Heart left ventricle (tissue), 13 donors: ENCODE data around the gene CCDC107.

Experiments
- POLR2A ChIP-seq, 2 donors: fragments of 450-650 bp; IDR thresholded peaks; one replicate each; pipeline ENCODE4 v1.6.1; 2017; ENCODE audit warnings: antibody characterized with exemption in 2 of 2, mild to moderate bottlenecking in 2 of 2, moderate library complexity in 2 of 2
- TF ChIP-seq, protein P1 (sequence below), 12 donors: fragments of 200-600 bp; sonication (generic) in 4 of 12; IDR thresholded peaks; one replicate each; pipeline versions ENCODE4 v1.5.0 to v1.8.0; 2018 to 2022; ENCODE audit warnings: antibody characterized with exemption in 12 of 12, mild to moderate bottlenecking in 5 of 12
- donor health status: ischemic (EF 13 %, LVEDD 7.1; RV severe dilation, severe dysfunction).
- donor health status: DM: no; HTN: yes; CAD: no.
- donor health status: DM: no; HTN: no; CAD: no.
- donor health status: ischemic (EF 25% LVEDD 6.9; RV normal size, moderate dysfunction).
- donor health status: ischemic (EF 25% LVEDD 5.7; RV mildly dilated, moderate dysfunction).
- donor health status: ischemic (EF 35%, LVEDD 5.7; RV mildly dilated, moderate dysfunction).
- donor health status: nonischemic (EF 11% LVEDD 7.7; RV severe dilation, severe dysfunction).
- donor health status: DM: yes; HTN: yes; CAD: no.
- donor health status: PGD.
- donor health status: ischemic (EF 29% LVEDD 5.4; RV normal size, mild dysfunction).
- donor health status: nonischemic (EF 23%, LVEDD 6.1; RV moderate dilation, normal function).

DNA sequence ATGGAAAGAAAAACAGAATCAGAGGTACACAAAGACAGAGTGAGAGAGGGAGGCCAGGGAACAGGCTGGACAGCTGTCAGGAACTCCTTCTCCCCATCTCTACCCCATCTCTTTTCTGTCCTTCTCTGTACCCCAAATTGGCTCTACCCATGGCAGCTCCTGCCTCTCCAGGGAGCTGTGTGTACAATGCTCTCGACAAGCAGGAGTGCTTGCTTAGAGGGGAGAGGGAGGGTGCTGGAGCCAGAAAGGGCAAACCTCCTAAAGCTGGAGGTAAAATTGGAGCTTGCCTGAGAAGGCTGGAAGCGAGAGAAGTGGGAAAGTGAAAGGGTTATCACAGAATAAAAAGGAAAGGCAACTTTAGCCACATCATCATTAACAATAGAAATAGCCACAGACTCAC lies 25.2 kb downstream of the CCDC107 start:
- TF ChIP-seq, protein P1, sequence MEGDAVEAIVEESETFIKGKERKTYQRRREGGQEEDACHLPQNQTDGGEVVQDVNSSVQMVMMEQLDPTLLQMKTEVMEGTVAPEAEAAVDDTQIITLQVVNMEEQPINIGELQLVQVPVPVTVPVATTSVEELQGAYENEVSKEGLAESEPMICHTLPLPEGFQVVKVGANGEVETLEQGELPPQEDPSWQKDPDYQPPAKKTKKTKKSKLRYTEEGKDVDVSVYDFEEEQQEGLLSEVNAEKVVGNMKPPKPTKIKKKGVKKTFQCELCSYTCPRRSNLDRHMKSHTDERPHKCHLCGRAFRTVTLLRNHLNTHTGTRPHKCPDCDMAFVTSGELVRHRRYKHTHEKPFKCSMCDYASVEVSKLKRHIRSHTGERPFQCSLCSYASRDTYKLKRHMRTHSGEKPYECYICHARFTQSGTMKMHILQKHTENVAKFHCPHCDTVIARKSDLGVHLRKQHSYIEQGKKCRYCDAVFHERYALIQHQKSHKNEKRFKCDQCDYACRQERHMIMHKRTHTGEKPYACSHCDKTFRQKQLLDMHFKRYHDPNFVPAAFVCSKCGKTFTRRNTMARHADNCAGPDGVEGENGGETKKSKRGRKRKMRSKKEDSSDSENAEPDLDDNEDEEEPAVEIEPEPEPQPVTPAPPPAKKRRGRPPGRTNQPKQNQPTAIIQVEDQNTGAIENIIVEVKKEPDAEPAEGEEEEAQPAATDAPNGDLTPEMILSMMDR (IDR thresholded peaks at IDR 0.05) = no peak
- TF ChIP-seq POLR2A (IDR thresholded peaks at IDR 0.05) = no peak
